H9 (cell line): ENCODE results near the gene MEFV. TPM values are rescaled to one million over a fixed set of nuclear protein-coding genes. Genes with fewer than 3 reads are reported as not detected.

Source experiments
- DNase-seq: peaks from one replicate; pipeline ENCODE4 v3.0.0-alpha.2; 2017
- H2AFZ ChIP-seq: one replicate; pipeline ENCODE4 v1.6.1; 2013; ENCODE audit warnings: mild to moderate bottlenecking, low read length, control low read depth, moderate library complexity
- H2AK5ac ChIP-seq: 2 replicates; pipeline ENCODE4 v1.6.1; 2013; ENCODE audit warnings: low read length, control low read depth, mixed read lengths; ENCODE audit not compliant: insufficient read length
- H2BK120ac ChIP-seq: one replicate; pipeline ENCODE4 v1.6.1; 2013; ENCODE audit warnings: low read depth, mild to moderate bottlenecking, low read length, control low read depth, inconsistent platforms; ENCODE audit not compliant: poor library complexity, severe bottlenecking
- H2BK12ac ChIP-seq: 2 replicates; pipeline ENCODE4 v1.6.1; 2013; ENCODE audit warnings: low read length, control low read depth, mixed read lengths, low read depth; ENCODE audit not compliant: insufficient read length
- H2BK15ac ChIP-seq: 2 replicates; pipeline ENCODE4 v1.6.1; 2013; ENCODE audit warnings: low read depth, low read length, control low read depth
- H2BK20ac ChIP-seq: one replicate; pipeline ENCODE4 v1.6.1; 2013; ENCODE audit warnings: low read depth, mild to moderate bottlenecking, low read length, control low read depth, inconsistent platforms; ENCODE audit not compliant: poor library complexity, severe bottlenecking
- H2BK5ac ChIP-seq: 2 replicates; pipeline ENCODE4 v1.6.1; 2013; ENCODE audit warnings: low read length, control low read depth, mixed read lengths; ENCODE audit not compliant: insufficient read length
- H3K14ac ChIP-seq: 2 replicates; pipeline ENCODE4 v1.6.1; 2013; ENCODE audit warnings: low read length, control low read depth; ENCODE audit not compliant: insufficient read depth
- H3K18ac ChIP-seq: 2 replicates; pipeline ENCODE4 v1.6.1; 2013; ENCODE audit warnings: low read depth, mild to moderate bottlenecking, mixed read lengths, low read length, control low read depth; ENCODE audit not compliant: insufficient read length
- H3K23ac ChIP-seq: 2 replicates; pipeline ENCODE4 v1.6.1; 2013; ENCODE audit warnings: low read length, control low read depth, mixed read lengths, low read depth; ENCODE audit not compliant: insufficient read length
- H3K23me2 ChIP-seq: 2 replicates; pipeline ENCODE4 v1.6.1; 2013; ENCODE audit warnings: low read depth, mild to moderate bottlenecking, mixed read lengths, low read length, control low read depth; ENCODE audit not compliant: insufficient read length, poor library complexity, severe bottlenecking
- H3K27ac ChIP-seq: 2 replicates; pipeline ENCODE4 v1.5.1; 2013; ENCODE audit warnings: low read length, control low read depth, mixed read lengths, low read depth; ENCODE audit not compliant: insufficient read length
- H3K27me3 ChIP-seq: 2 replicates; pipeline ENCODE4 v1.6.1; 2013; ENCODE audit warnings: low read length, control low read depth, inconsistent platforms; ENCODE audit not compliant: insufficient read depth
- H3K4ac ChIP-seq: 2 replicates; pipeline ENCODE4 v1.6.1; 2013; ENCODE audit warnings: low read depth, mild to moderate bottlenecking, control low read depth, inconsistent platforms, low read length, moderate library complexity
- H3K4me1 ChIP-seq: 2 replicates; pipeline ENCODE4 v1.6.1; 2013; ENCODE audit warnings: low read length, control low read depth, inconsistent platforms; ENCODE audit not compliant: insufficient read depth
- H3K4me2 ChIP-seq: 2 replicates; pipeline ENCODE4 v1.6.1; 2013; ENCODE audit warnings: low read length, control low read depth, mixed read lengths; ENCODE audit not compliant: insufficient read length, insufficient read depth
- H3K56ac ChIP-seq: 2 replicates; pipeline ENCODE4 v1.6.1; 2013; ENCODE audit warnings: low read depth, mild to moderate bottlenecking, mixed read lengths, low read length, control low read depth; ENCODE audit not compliant: insufficient read length
- H3K79me1 ChIP-seq: 2 replicates; pipeline ENCODE4 v1.6.1; 2013; ENCODE audit warnings: low read depth, mild to moderate bottlenecking, moderate library complexity, low read length, control low read depth, inconsistent platforms; ENCODE audit not compliant: insufficient read depth, poor library complexity, severe bottlenecking
- H3K79me2 ChIP-seq: 2 replicates; pipeline ENCODE4 v1.6.1; 2013; ENCODE audit warnings: low read length, control low read depth, inconsistent platforms; ENCODE audit not compliant: insufficient read depth
- H3K9ac ChIP-seq: 2 replicates; pipeline ENCODE4 v1.6.1; 2013; ENCODE audit warnings: low read length, control low read depth, mixed read lengths; ENCODE audit not compliant: insufficient read length; ENCODE audit errors: extremely low read depth
- H3K9me3 ChIP-seq: one replicate; pipeline ENCODE4 v1.6.1; 2013; ENCODE audit warnings: low read depth, low read length, inconsistent platforms; ENCODE audit not compliant: control insufficient read depth
- H3T11ph ChIP-seq: one replicate; pipeline ENCODE4 v1.6.1; 2013; ENCODE audit warnings: mild to moderate bottlenecking, low read length, control low read depth, inconsistent platforms
- H4K20me1 ChIP-seq: one replicate; pipeline ENCODE4 v1.6.1; 2013; ENCODE audit not compliant: control insufficient read depth, insufficient read length, insufficient read depth
- H4K5ac ChIP-seq: 2 replicates; pipeline ENCODE4 v1.6.1; 2013; ENCODE audit warnings: low read depth, mild to moderate bottlenecking, mixed read lengths, low read length, control low read depth; ENCODE audit not compliant: insufficient read length
- H4K8ac ChIP-seq: replicated peaks from 2 replicates; pipeline ENCODE4 v1.6.1; 2013; ENCODE audit warnings: low read length, control low read depth, mixed read lengths, low read depth; ENCODE audit not compliant: insufficient read length
- H4K91ac ChIP-seq: 2 replicates; pipeline ENCODE4 v1.6.1; 2013; ENCODE audit warnings: low read depth, mild to moderate bottlenecking, moderate library complexity, mixed read lengths, low read length, control low read depth; ENCODE audit not compliant: insufficient read length
- H3K27ac Mint-ChIP-seq, 3 experiments: 2 replicates in 2 of 3; 3 replicates in 1 of 3; pipeline ENCODE4 v1.8.0; 2020 to 2021; ENCODE audit warnings: mixed read lengths in 3 of 3, mild to moderate bottlenecking in 1 of 3, moderate library complexity in 1 of 3
- H3K27me3 Mint-ChIP-seq: 2 replicates; pipeline ENCODE4 v1.8.0; 2021; ENCODE audit warnings: low read depth, mild to moderate bottlenecking, moderate library complexity, mixed read lengths
- H3K36me3 Mint-ChIP-seq, 3 experiments: 2 replicates in 2 of 3; 3 replicates in 1 of 3; pipeline ENCODE4 v1.8.0; 2020 to 2021; ENCODE audit warnings: low read depth in 3 of 3, mixed read lengths in 3 of 3; ENCODE audit not compliant: insufficient read depth in 1 of 3
- H3K4me1 Mint-ChIP-seq, 2 experiments: 2 replicates each; pipeline ENCODE4 v1.8.0; 2020; ENCODE audit warnings: mixed read lengths in 2 of 2
- H3K4me3 Mint-ChIP-seq, 2 experiments: 2 replicates in 1 of 2; 3 replicates in 1 of 2; pipeline ENCODE4 v1.8.0; 2020 to 2021; ENCODE audit warnings: mild to moderate bottlenecking in 2 of 2, mixed read lengths in 2 of 2, moderate library complexity in 1 of 2
- H3K9me3 Mint-ChIP-seq, 2 experiments: 2 replicates in 1 of 2; 3 replicates in 1 of 2; pipeline ENCODE4 v1.8.0; 2020; ENCODE audit warnings: mild to moderate bottlenecking in 2 of 2, mixed read lengths in 2 of 2, moderate library complexity in 1 of 2
- WGBS: extraction: QIAGEN DNeasy Blood & Tissue Kit; methylation state at CpG from one replicate; pipeline ENCODE4 v1.1.7; 2013; ENCODE audit warnings: missing lambda C conversion rate, low lambda C conversion rate, mixed read lengths; ENCODE audit not compliant: insufficient read length; ENCODE audit errors: extremely low coverage; 5-methylcytosine and 5-hydroxymethylcytosine counted together
- total RNA-seq: library from RNA; stranded (reverse); gene quantifications from 2 replicates; pipeline ENCODE4 v1.2.1, GENCODE V29; 2021
- TF ChIP-seq, protein P1 (sequence below): fragments of 200-600 bp; sonication (generic); conservative IDR thresholded peaks from 3 replicates; pipeline ENCODE4 v1.8.0; 2021; ENCODE audit warnings: antibody characterized with exemption, mild to moderate bottlenecking

Gene MEFV
- total RNA-seq, 1 experiment from 2014 or later: not detected

DNA sequence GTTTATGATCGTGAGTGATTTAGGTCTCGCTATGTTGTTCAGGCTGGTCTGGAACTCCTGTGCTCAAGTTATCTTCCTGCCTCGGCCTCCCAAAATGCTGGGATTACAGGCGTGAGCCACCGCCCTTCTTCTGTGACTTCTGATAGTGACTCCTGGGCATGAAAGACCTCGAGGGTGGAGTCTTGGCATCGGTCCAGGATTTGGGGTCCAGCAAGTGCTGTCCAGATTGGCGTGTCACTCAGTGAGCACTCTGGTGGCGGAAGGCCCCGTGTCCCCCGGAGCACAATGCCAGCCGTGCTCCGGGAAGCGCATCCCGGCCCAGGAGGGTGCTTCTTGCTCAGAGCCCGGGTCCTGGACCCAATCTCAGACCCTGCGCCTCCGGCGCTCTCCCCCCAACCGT, 61.6 kb downstream of the MEFV start:
- no peaks in the 10 kb centered on the region for H3K79me2 ChIP-seq
- DNase-seq: no peak
- no peak overlapping the region for H3T11ph ChIP-seq
- peaks cover 2% of the 10 kb centered on the region; the same call in 1 of the 2 replicates for H3K27me3 ChIP-seq
- Mint-ChIP-seq H3K27me3 (peaks cover 60% of the 10 kb centered on the region), H3K4me3 (no peak overlapping the region), H3K4me1 (peaks cover 12 to 15% of the 10 kb centered on the region in 2 experiments), H3K36me3 (no peaks in the 10 kb centered on the region; a peak in 1 of 7 replicates), H3K9me3 (peaks cover 0 to 3% of the 10 kb centered on the region in 2 experiments; a peak in 2 of 5 replicates), H3K27ac (peak overlapping the region in 1 of 3 experiments; percentile 44; a peak in 1 of 7 replicates)
- H2BK15ac ChIP-seq: no peak overlapping the region
- H4K5ac ChIP-seq: no peak overlapping the region
- no peak overlapping the region for H4K91ac ChIP-seq
- H2BK5ac ChIP-seq: no peak overlapping the region
- no peaks in the 10 kb centered on the region for H3K79me1 ChIP-seq
- no peak overlapping the region for H3K9ac ChIP-seq
- H4K20me1 ChIP-seq: no peaks in the 10 kb centered on the region
- no peak overlapping the region for H3K56ac ChIP-seq
- peaks cover 15% of the 10 kb centered on the region for H3K23me2 ChIP-seq
- H2AK5ac ChIP-seq: no peak overlapping the region
- WGBS: no CpG with 5 or more reads among the region's 20 CpGs
- no peak overlapping the region for H2AFZ ChIP-seq
- no peak overlapping the region for H3K4me2 ChIP-seq
- no peak overlapping the region for H3K23ac ChIP-seq
- no peak overlapping the region for H3K4ac ChIP-seq
- TF ChIP-seq, protein P1, sequence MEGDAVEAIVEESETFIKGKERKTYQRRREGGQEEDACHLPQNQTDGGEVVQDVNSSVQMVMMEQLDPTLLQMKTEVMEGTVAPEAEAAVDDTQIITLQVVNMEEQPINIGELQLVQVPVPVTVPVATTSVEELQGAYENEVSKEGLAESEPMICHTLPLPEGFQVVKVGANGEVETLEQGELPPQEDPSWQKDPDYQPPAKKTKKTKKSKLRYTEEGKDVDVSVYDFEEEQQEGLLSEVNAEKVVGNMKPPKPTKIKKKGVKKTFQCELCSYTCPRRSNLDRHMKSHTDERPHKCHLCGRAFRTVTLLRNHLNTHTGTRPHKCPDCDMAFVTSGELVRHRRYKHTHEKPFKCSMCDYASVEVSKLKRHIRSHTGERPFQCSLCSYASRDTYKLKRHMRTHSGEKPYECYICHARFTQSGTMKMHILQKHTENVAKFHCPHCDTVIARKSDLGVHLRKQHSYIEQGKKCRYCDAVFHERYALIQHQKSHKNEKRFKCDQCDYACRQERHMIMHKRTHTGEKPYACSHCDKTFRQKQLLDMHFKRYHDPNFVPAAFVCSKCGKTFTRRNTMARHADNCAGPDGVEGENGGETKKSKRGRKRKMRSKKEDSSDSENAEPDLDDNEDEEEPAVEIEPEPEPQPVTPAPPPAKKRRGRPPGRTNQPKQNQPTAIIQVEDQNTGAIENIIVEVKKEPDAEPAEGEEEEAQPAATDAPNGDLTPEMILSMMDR: no peak
- no peaks in the 10 kb centered on the region for H3K4me1 ChIP-seq
- H3K18ac ChIP-seq: no peak overlapping the region
- H3K9me3 ChIP-seq: no peaks in the 10 kb centered on the region
- H2BK120ac ChIP-seq: no peak overlapping the region
- H3K14ac ChIP-seq: no peak overlapping the region
- no peak overlapping the region for H3K27ac ChIP-seq
- no peak overlapping the region for H2BK12ac ChIP-seq
- no peak overlapping the region for H4K8ac ChIP-seq
- H2BK20ac ChIP-seq: no peak overlapping the region
